Panc1 (cell line): ENCODE data around the gene GALC. TPM values are rescaled to one million over a fixed set of nuclear protein-coding genes. Genes with fewer than 3 reads are reported as not detected.

Experiments
- ATAC-seq: fragments of 200-7000 bp; cut with Tn5 transposase; 2 replicates; pipeline ENCODE4 v1.9.1; 2020; ENCODE audit warnings: mild to moderate bottlenecking, moderate library complexity
- BruUV-seq: library from RNA; stranded (reverse); fragments of 400-500 nt; replicated peaks from 2 replicates; lab custom pipeline; 2021; lab: Mats Ljungman, UMichigan
- CTCF ChIA-PET: fragments of 300-600 bp; sonication (Branson Sonifier 250); formaldehyde crosslinking; loops from one replicate; lab custom pipeline; 2022; ENCODE audit warnings: antibody characterized with exemption; lab: Charles Lee
- POLR2A ChIA-PET: fragments of 300-600 bp; sonication (Branson Sonifier 250); formaldehyde crosslinking; loops from one replicate; lab custom pipeline; 2022; ENCODE audit warnings: antibody characterized with exemption; lab: Charles Lee
- DNase-seq: peaks from one replicate; pipeline ENCODE4 v3.0.0-alpha.2; 2010; ENCODE audit warnings: low read depth, low spot score
- H3K27ac ChIP-seq: 2 replicates; pipeline ENCODE4 v1.5.1; 2011; ENCODE audit warnings: mild to moderate bottlenecking, low read length, inconsistent platforms
- H3K27me3 ChIP-seq: fragments of 200-500 bp; sonication (Bioruptor generic); 2 replicates; pipeline ENCODE4 v1.6.0; 2014; ENCODE audit warnings: low read length, inconsistent platforms; ENCODE audit not compliant: control insufficient read depth, insufficient read depth
- H3K36me3 ChIP-seq: fragments of 200-500 bp; sonication (Bioruptor generic); 2 replicates; pipeline ENCODE4 v1.5.1; 2014; ENCODE audit warnings: inconsistent platforms, mild to moderate bottlenecking, low read length, moderate library complexity; ENCODE audit not compliant: control insufficient read depth, insufficient read depth
- H3K4me1 ChIP-seq: 2 replicates; pipeline ENCODE4 v1.5.1; 2011; ENCODE audit warnings: inconsistent platforms, mild to moderate bottlenecking, low read length, moderate library complexity; ENCODE audit not compliant: control insufficient read depth, insufficient read depth
- H3K4me3 ChIP-seq, 2 experiments: 2 replicates each; pipeline ENCODE4 v1.5.1; 2011 to 2012; ENCODE audit warnings: low read depth in 2 of 2, low read length in 2 of 2, mild to moderate bottlenecking in 2 of 2, inconsistent platforms in 1 of 2, moderate library complexity in 1 of 2
- H3K9me3 ChIP-seq: fragments of 200-500 bp; sonication (Bioruptor generic); 2 replicates; pipeline ENCODE4 v1.5.1; 2014; ENCODE audit warnings: low read depth, mild to moderate bottlenecking, inconsistent platforms, low read length, moderate library complexity; ENCODE audit not compliant: control insufficient read depth, insufficient read depth
- CTCF ChIP-seq: fragments of 450-650 bp; IDR thresholded peaks from 2 replicates; pipeline ENCODE4 v1.5.1; 2017; ENCODE audit warnings: mild to moderate bottlenecking
- POLR2AphosphoS5 ChIP-seq: IDR thresholded peaks from 2 replicates; pipeline ENCODE4 v1.6.1; 2012; ENCODE audit warnings: mild to moderate bottlenecking, low read depth, low read length, moderate library complexity
- REST ChIP-seq, 2 experiments: IDR thresholded peaks; 2 replicates each; pipeline ENCODE4 v1.6.1; 2011 to 2012; ENCODE audit warnings: low read depth in 2 of 2, control low read depth in 1 of 2, low read length in 1 of 2, mild to moderate bottlenecking in 1 of 2, moderate library complexity in 1 of 2; ENCODE audit not compliant: insufficient read depth in 1 of 2
- SIN3A ChIP-seq: IDR thresholded peaks from 2 replicates; pipeline ENCODE4 v1.6.1; 2012; ENCODE audit warnings: low read depth, mild to moderate bottlenecking, low read length, moderate library complexity, borderline replicate concordance; ENCODE audit not compliant: insufficient read depth
- TCF7L2 ChIP-seq: IDR thresholded peaks from 2 replicates; pipeline ENCODE4 v1.6.1; 2011; ENCODE audit warnings: mild to moderate bottlenecking, low read depth, low read length, inconsistent platforms
- in situ Hi-C: cut with HindIII; loops from 2 replicates; pipeline ENCODE4 v1.10.0; 2016; ENCODE audit warnings: low sequenced_read_pairs, low pct_unique_long_range_greater_than_20kb
- intact Hi-C: fragments of 100-400 bp; cut with micrococcal nuclease; formaldehyde crosslinking; loops from one replicate; pipeline ENCODE4 v1.10.0; 2022; ENCODE audit not compliant: unreplicated experiment
- total RNA-seq: library from RNA; stranded (reverse); gene quantifications from one replicate; pipeline ENCODE4 v1.2.1, GENCODE V29; 2021; ENCODE audit not compliant: unreplicated experiment

Gene GALC
- total RNA-seq, 1 experiment from 2014 or later, result 9.7 TPM

- Histone ChIP-seq H3K9me3 (no peaks in the 10 kb centered on the region), H3K4me1 (no peaks in the 10 kb centered on the region), H3K36me3 (no peaks in the 10 kb centered on the region), H3K27ac (no peak overlapping the region), H3K27me3 (no peaks in the 10 kb centered on the region), H3K4me3 (no peak overlapping the region)
- in situ Hi-C loops, result no loop called here
- ChIA-PET POLR2A (no interaction called here), CTCF (no interaction called here)
- intact Hi-C loops, result no loop called here
- BruUV-seq, result no TSS peak
- no peak for TF ChIP-seq CTCF
- TF ChIP-seq TCF7L2, result no peak
- no peak for TF ChIP-seq SIN3A
- no peak for TF ChIP-seq REST (IDR thresholded peaks at IDR 0.05; ENCODE audit: insufficient read depth in 1 of 2, low read depth in 2 of 2, low read length in 1 of 2)
- no peak for TF ChIP-seq POLR2AphosphoS5
- ATAC-seq, result no peak
- DNase-seq, result no peak
Measured at GRCh38 chr14:88030079-88030478, 37.1 kb upstream of the GALC start.

GRCh38 chr14:88029500-88029899 lies 36.5 kb upstream of the GALC start:
- ATAC-seq (no peak), DNase-seq (no peak)
- no TSS peak for BruUV-seq
- ChIA-PET CTCF (no interaction called here), POLR2A (no interaction called here)
- H3K36me3 ChIP-seq, result no peaks in the 10 kb centered on the region
- no peaks in the 10 kb centered on the region for H3K9me3 ChIP-seq
- H3K27ac ChIP-seq, result no peak overlapping the region
- no peak overlapping the region for H3K4me3 ChIP-seq
- TF ChIP-seq TCF7L2, result no peak
- TF ChIP-seq SIN3A, result no peak
- no peak for TF ChIP-seq REST (IDR thresholded peaks at IDR 0.05; ENCODE audit: insufficient read depth in 1 of 2, low read depth in 2 of 2, low read length in 1 of 2)
- TF ChIP-seq POLR2AphosphoS5, result no peak
- TF ChIP-seq CTCF, result no peak
- no peaks in the 10 kb centered on the region for H3K4me1 ChIP-seq
- in situ Hi-C loops (no loop called here), intact Hi-C loops (no loop called here)
- no peaks in the 10 kb centered on the region for H3K27me3 ChIP-seq
